K562 (cell line): ENCODE measurements around the gene ZPR1. TPM values are rescaled to one million over a fixed set of nuclear protein-coding genes. Genes with fewer than 3 reads are reported as not detected.
A peak's percentile ranks its signal among the peaks of the same experiment; 100 is the strongest.

Experiments used
- ATAC-seq: fragments of 200-7000 bp; cut with Tn5 transposase; 3 replicates; pipeline ENCODE4 v1.9.1; 2020; ENCODE audit warnings: moderate library complexity
- BruUV-seq: library from RNA; stranded (reverse); fragments of 400-500 nt; replicated peaks from 2 replicates; lab custom pipeline; 2021; lab: Mats Ljungman, UMichigan
- CTCF ChIA-PET: fragments of 300-600 bp; formaldehyde crosslinking; extraction: SDS; loops from one replicate; lab custom pipeline; 2021; ENCODE audit warnings: low intra/inter-chr PET ratio; lab: Yijun Ruan, JAX
- POLR2A ChIA-PET: fragments of 300-600, 350-650 bp; sonication (Branson Sonifier 250); formaldehyde crosslinking; extraction: SDS; loops from one replicate; lab custom pipeline; 2021; ENCODE audit warnings: antibody characterized with exemption, inconsistent platforms; lab: Yijun Ruan, JAX
- DNase-seq, 4 experiments: peaks; one replicate each; pipeline versions ENCODE4 v3.0.0 to v3.0.0-alpha.2; 2011 to 2018; ENCODE audit warnings: low spot score in 3 of 4, mixed read lengths in 3 of 4; ENCODE audit errors: extremely low read depth in 1 of 4
- FAIRE-seq: peaks from 2 replicates; lab custom pipeline; 2011; peaks lifted over from hg19 to GRCh38; lab: Jason Lieb, UNC
- H2AFZ ChIP-seq: 2 replicates; pipeline ENCODE4 v1.6.0; 2011; ENCODE audit warnings: low read depth, low read length, control low read depth, inconsistent platforms
- H3K27ac ChIP-seq: fragments of 200-600 bp; 3 replicates; pipeline ENCODE4 v1.8.0; 2011; ENCODE audit warnings: low read depth, mild to moderate bottlenecking, control low read depth, inconsistent platforms, low read length, moderate library complexity, mixed read lengths; ENCODE audit errors: extremely low read depth
- H3K27me3 ChIP-seq, 2 experiments: fragments of 300-600 bp in 1 of 2; 2 replicates in 1 of 2; 3 replicates in 1 of 2; pipeline versions ENCODE4 v1.6.0 to v1.8.0; 2011; ENCODE audit warnings: inconsistent platforms in 2 of 2, low read length in 2 of 2, mild to moderate bottlenecking in 1 of 2, mixed read lengths in 1 of 2, moderate library complexity in 1 of 2; ENCODE audit not compliant: control insufficient read depth in 2 of 2, insufficient read depth in 2 of 2
- H3K36me3 ChIP-seq: fragments of 300-600 bp; 3 replicates; pipeline ENCODE4 v1.8.0; 2011; ENCODE audit warnings: mild to moderate bottlenecking, low read length, inconsistent platforms; ENCODE audit not compliant: control insufficient read depth, insufficient read depth
- H3K4me1 ChIP-seq, 2 experiments: fragments of 200-600 bp in 1 of 2; replicated peaks in 1 of 2; 2 replicates in 1 of 2; 3 replicates in 1 of 2; pipeline versions ENCODE4 v1.5.1 to v1.8.0; 2011; ENCODE audit warnings: inconsistent platforms in 2 of 2, low read length in 2 of 2, mild to moderate bottlenecking in 1 of 2, mixed read lengths in 1 of 2, moderate library complexity in 1 of 2; ENCODE audit not compliant: control insufficient read depth in 2 of 2, insufficient read depth in 2 of 2
- H3K4me2 ChIP-seq: 2 replicates; pipeline ENCODE4 v1.6.1; 2011; ENCODE audit warnings: low read length, control low read depth, inconsistent platforms, mixed read lengths; ENCODE audit not compliant: insufficient read depth
- H3K4me3 ChIP-seq: fragments of 200-600 bp; sonication (generic), shearing (Covaris generic); 2 replicates; pipeline ENCODE4 v1.5.1; 2016; ENCODE audit warnings: control low read depth, inconsistent platforms
- H3K79me2 ChIP-seq: fragments of 200-600 bp; 3 replicates; pipeline ENCODE4 v1.8.0; 2011; ENCODE audit warnings: low read length, inconsistent platforms; ENCODE audit not compliant: control insufficient read depth, insufficient read depth
- H3K9ac ChIP-seq, 2 experiments: 2 replicates each; pipeline versions ENCODE4 v1.6.0 to v1.6.1; 2011; ENCODE audit warnings: low read depth in 2 of 2, low read length in 2 of 2, control low read depth in 1 of 2, inconsistent platforms in 1 of 2, mild to moderate bottlenecking in 1 of 2, mixed read lengths in 1 of 2; ENCODE audit not compliant: insufficient read depth in 1 of 2
- H3K9me1 ChIP-seq: one replicate; pipeline ENCODE4 v1.6.0; 2011; ENCODE audit warnings: inconsistent platforms, mild to moderate bottlenecking, low read length, moderate library complexity; ENCODE audit not compliant: control insufficient read depth, insufficient read depth
- H3K9me3 ChIP-seq: replicated peaks from 2 replicates; pipeline ENCODE4 v1.5.1; 2011; ENCODE audit warnings: low read depth, low read length, inconsistent platforms; ENCODE audit not compliant: control insufficient read depth, insufficient read depth
- H4K20me1 ChIP-seq: replicated peaks from 2 replicates; pipeline ENCODE4 v1.6.1; 2011; ENCODE audit warnings: low read length, inconsistent platforms, mixed read lengths; ENCODE audit not compliant: control insufficient read depth, insufficient read depth
- ARID4B ChIP-seq: sonication (generic); formaldehyde crosslinking; IDR thresholded peaks from 2 replicates; pipeline ENCODE4 v1.8.0; 2022; ENCODE audit warnings: mild to moderate bottlenecking, missing genetic modification reagents
- ETV1 ChIP-seq: fragments of 450-650 bp; conservative IDR thresholded peaks from 2 replicates; pipeline ENCODE4 v1.6.1; 2016; ENCODE audit warnings: missing genetic modification characterization, control low read depth, low read depth, missing compliant biosample characterization
- FOXJ2 ChIP-seq: fragments of 200-800 bp; sonication (Bioruptor generic); IDR thresholded peaks from 2 replicates; pipeline ENCODE4 v1.6.1; 2016; ENCODE audit warnings: missing genetic modification characterization, missing compliant biosample characterization
- KDM4B ChIP-seq, 2 experiments: fragments of 450-650 bp in 1 of 2; sonication (generic) in 1 of 2; IDR thresholded peaks; 2 replicates each; pipeline ENCODE4 v1.6.1; 2016 to 2017; ENCODE audit warnings: borderline replicate concordance in 2 of 2, antibody characterized with exemption in 1 of 2, low read depth in 1 of 2, mild to moderate bottlenecking in 1 of 2
- RFX1 ChIP-seq: fragments of 450-650 bp; IDR thresholded peaks from 2 replicates; pipeline ENCODE4 v1.6.1; 2016; ENCODE audit warnings: mild to moderate bottlenecking, moderate library complexity
- RUNX1 ChIP-seq: sonication (generic); IDR thresholded peaks from 2 replicates; pipeline ENCODE4 v1.6.1; 2016; ENCODE audit warnings: antibody characterized with exemption, low read depth
- ZBTB34 ChIP-seq: fragments of 250-450 bp; sonication (Bioruptor Pico); IDR thresholded peaks from 2 replicates; pipeline ENCODE4 v1.8.0; 2021; ENCODE audit warnings: mild to moderate bottlenecking, moderate library complexity
- ZNF311 ChIP-seq: fragments of 250-450 bp; sonication (Bioruptor Pico); IDR thresholded peaks from 2 replicates; pipeline ENCODE4 v1.4.0; 2020; ENCODE audit warnings: mild to moderate bottlenecking, moderate library complexity
- WGBS: fragments of 100-300 bp; shearing (Covaris generic); methylation state at CpG from one replicate; pipeline ENCODE4 v1.1.6; 2016; ENCODE audit warnings: low coverage, mixed read lengths; ENCODE audit not compliant: insufficient coverage; ENCODE audit errors: missing lambda C conversion rate; 5-methylcytosine and 5-hydroxymethylcytosine counted together
- in situ Hi-C: fragments of 300-500 bp; cut with MboI; formaldehyde crosslinking; loops from 4 replicates; pipeline ENCODE4 v1.15.0; 2018; ENCODE audit warnings: inconsistent platforms, mixed read lengths
- intact Hi-C: fragments of 100-400 bp; cut with micrococcal nuclease; formaldehyde crosslinking; loops from 2 replicates; pipeline ENCODE4 v1.14.2; 2022
- polyA plus RNA-seq, 8 experiments: library from polyadenylated mRNA; depleted of rRNA in 4 of 8; stranded (reverse) in 5 of 8; unstranded in 3 of 8; fragments of >200 nt; fragmentation: Nextera tagmentation in 2 of 8; fragmentation: Illumina TruSeq in 1 of 8; extraction: Ambion mirVana in 2 of 8; extraction: Trizol in 1 of 8; gene quantifications; 2 replicates each; pipeline versions ENCODE4 v1.2.1 to v1.2.3, GENCODE V29; 2011 to 2014; ENCODE audit warnings: inconsistent platforms in 1 of 8, missing spikeins in 1 of 8
- total RNA-seq, 7 experiments: library from RNA; depleted of rRNA in 6 of 7; stranded (reverse); fragments of >200 nt in 6 of 7; fragmentation: Illumina TruSeq in 2 of 7; extraction: Trizol in 2 of 7; gene quantifications; 2 replicates each; pipeline versions ENCODE4 v1.2.1 to v1.2.3, GENCODE V29; 2011 to 2021; ENCODE audit warnings: low replicate concordance in 1 of 7

The ZPR1 gene
- total and polyA plus RNA-seq, 9 of the 15 experiments (the other 6 are each of a cell fraction or from before 2014, with no cell fraction given), result 13.0 to 120 (median 83.8) TPM

- DNase-seq (no peak), FAIRE-seq (no peak), ATAC-seq (no peak)
- CTCF ChIA-PET, result no interaction called here
- POLR2A ChIA-PET, result interaction anchor here (0.6 to 1.1 kb wide), 2 partner anchors 339 to 503 kb away, joined by 3 read pairs; no protein-coding TSS in a partner anchor
- Histone ChIP-seq H3K4me1 (no peaks in the 10 kb centered on the region), H3K27ac (no peak overlapping the region), H3K4me3 (no peak overlapping the region), H3K4me2 (no peak overlapping the region), H3K9ac (no peak overlapping the region), H4K20me1 (no peaks in the 10 kb centered on the region), H2AFZ (no peak overlapping the region), H3K9me3 (no peaks in the 10 kb centered on the region), H3K79me2 (no peaks in the 10 kb centered on the region), H3K9me1 (no peaks in the 10 kb centered on the region), H3K36me3 (no peaks in the 10 kb centered on the region), H3K27me3 (peaks cover 24 to 60% of the 10 kb centered on the region in 2 experiments; a peak in 4 of 5 replicates)
- TF ChIP-seq RFX1 (peak; percentile 62), ZNF311 (CRISPR knock-in tag) (no peak)
- BruUV-seq, result no TSS peak
- intact Hi-C loops (loop anchor here (10.0 kb wide), 1 partner anchor 104 kb away; the partner anchor contains the start of gene APOA1), in situ Hi-C loops (loop anchor here (10.0 kb wide), 1 partner anchor 374 kb away; no protein-coding TSS in a partner anchor)
- 4% methylated on average over 9 of the region's 11 CpGs for WGBS
These were observed 56.6 kb downstream of the ZPR1 start for GRCh38 chr11:116731097-116731761.

GRCh38 chr11:116730601-116731000 is 57.2 kb downstream of the ZPR1 start:
- Histone ChIP-seq H3K9ac (no peak overlapping the region), H2AFZ (no peak overlapping the region), H3K27ac (no peak overlapping the region), H3K4me3 (no peak overlapping the region), H3K79me2 (no peaks in the 10 kb centered on the region), H3K36me3 (no peaks in the 10 kb centered on the region), H3K4me1 (peaks cover 0 to under 1% of the 10 kb centered on the region in 2 experiments; a peak in 1 of 5 replicates), H3K9me3 (no peaks in the 10 kb centered on the region), H3K4me2 (no peak overlapping the region), H3K9me1 (no peaks in the 10 kb centered on the region), H3K27me3 (peaks cover 24 to 62% of the 10 kb centered on the region in 2 experiments; a peak in 4 of 5 replicates), H4K20me1 (0 out of 2 replicates have a peak, but pooled peaks cover 2% of the 10 kb centered on the region)
- DNase-seq (no peak), FAIRE-seq (no peak), ATAC-seq (no peak)
- ChIA-PET POLR2A (interaction anchor here (0.6 kb wide), 1 partner anchor 502 kb away, joined by 3 read pairs; no protein-coding TSS in a partner anchor), CTCF (no interaction called here)
- WGBS, result 1% methylated on average over 6 of the region's 6 CpGs
- no TSS peak for BruUV-seq
- intact Hi-C loops, result loop anchor here (10.0 kb wide), 1 partner anchor 104 kb away; the partner anchor contains the start of gene APOA1
- in situ Hi-C loops, result loop anchor here (10.0 kb wide), 1 partner anchor 374 kb away; no protein-coding TSS in a partner anchor
- TF ChIP-seq ZBTB34 (CRISPR knock-in tag) (no peak), RUNX1 (no peak), FOXJ2 (tag) (no peak), ETV1 (no peak), ARID4B (CRISPR knock-in tag) (no peak), KDM4B (IDR thresholded peaks at IDR 0.05; ENCODE audit: borderline replicate concordance in 2 of 2, low read depth in 1 of 2) (no peak)
